HG03025 (cell line): ENCODE results near the gene NUBP1.
"Not testable (repeated sequence)": the region's sequence is repeated elsewhere in the genome, so short reads cannot be mapped to it uniquely, and the experiment has no call there.

Experiments
- ATAC-seq: cut with Tn5 transposase; IDR thresholded peaks from one replicate; pipeline ENCODE4 v1.9.1; 2021; ENCODE audit warnings: mild to moderate bottlenecking, moderate library complexity; ENCODE audit not compliant: unreplicated experiment, low FRiP score

NUBP1 gene

DNA sequence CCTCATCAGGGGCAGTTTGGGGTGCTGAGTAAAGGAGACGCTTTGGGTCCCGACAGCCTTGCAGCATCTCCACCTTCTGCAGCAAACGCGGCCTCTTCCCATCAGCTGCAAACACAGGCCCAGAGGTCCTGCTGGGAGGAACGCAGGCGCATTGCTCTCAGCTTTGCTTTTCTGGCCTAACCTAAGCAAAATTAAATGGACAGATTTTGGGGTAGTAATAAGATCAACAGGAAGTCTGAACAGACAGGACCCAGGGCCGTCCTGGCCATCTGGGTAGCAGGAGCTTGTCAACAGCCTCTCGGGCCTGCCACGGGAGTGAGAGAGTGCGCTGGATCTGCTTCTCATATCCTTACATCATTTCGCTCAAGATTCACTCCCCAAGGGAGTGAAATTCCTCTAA lies 7.2 kb downstream of the NUBP1 start:
- ATAC-seq, result no peak

DNA sequence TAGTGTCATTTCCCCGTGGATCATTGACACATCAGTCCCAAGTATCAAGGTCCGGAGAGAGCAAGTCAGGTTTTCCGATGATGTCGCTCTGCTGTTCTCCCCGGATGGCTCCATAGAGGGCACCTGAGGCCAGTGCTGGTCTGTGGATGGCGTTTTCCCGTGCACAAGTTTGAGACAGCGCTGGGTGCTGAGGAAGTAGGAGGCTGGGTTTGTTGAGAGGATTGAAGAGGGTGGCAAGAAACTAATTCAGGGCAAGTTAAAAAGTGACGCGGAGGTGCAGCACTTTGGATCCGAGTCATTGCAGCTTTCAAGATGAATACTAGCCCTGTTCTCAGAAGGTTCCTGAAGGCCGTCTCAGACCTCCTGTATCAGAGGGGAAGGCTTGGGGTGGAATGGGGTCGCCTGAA lies 7.7 kb downstream of the NUBP1 start:
- ATAC-seq, result no peak

DNA sequence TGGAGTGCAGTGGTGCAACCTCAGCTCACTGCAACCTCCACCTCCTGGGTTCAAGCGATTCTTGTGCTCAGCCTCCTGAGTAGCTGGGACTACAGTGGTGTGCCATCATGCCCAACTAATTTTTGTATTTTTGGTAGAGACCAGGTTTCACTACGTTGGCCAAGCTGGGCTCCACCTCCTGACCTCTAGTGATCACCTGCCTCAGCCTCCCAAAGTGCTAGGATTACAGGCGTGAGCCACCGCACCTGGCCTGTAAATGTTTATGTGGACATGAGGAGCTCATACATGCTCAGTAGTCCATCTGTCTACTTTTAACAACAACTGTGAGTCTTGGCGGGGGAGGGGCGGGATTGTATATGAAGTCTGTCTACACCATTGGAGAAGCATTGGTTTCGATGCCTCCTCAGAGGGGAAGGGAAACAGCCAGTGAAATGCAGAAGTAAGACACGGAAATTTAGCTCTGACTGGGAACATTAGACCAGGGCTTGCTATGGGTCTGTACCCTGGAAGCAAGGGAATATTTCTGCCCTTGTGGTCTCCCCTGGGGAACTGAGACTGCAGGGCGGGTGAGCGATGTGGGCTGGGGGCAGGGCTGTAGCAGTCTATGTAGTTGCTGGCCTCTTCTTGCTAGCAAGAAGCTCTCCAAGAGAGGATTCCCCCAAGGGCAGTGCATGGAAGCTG lies 9.3 kb downstream of the NUBP1 start:
- peak; percentile 47 for ATAC-seq

DNA sequence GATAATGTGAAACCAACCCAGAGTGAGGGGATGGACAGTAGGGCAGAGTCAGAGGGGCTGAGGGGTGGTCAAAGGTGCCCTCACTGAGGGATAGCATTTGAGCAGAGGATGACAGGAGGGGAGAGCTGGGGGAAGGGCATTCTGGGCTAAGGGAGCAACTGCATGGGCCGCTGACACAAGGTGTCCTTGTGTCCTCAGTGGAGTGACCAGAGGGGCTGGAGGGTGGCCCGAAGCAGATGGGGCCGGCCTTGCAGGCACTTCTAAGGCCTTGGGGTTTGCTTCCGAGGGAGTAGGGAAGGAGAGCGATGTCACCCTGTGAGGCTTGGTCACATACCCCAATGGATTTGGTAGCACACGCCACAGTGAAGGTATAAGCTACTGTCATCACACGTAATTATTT lies 10.0 kb downstream of the NUBP1 start:
- no peak for ATAC-seq

DNA sequence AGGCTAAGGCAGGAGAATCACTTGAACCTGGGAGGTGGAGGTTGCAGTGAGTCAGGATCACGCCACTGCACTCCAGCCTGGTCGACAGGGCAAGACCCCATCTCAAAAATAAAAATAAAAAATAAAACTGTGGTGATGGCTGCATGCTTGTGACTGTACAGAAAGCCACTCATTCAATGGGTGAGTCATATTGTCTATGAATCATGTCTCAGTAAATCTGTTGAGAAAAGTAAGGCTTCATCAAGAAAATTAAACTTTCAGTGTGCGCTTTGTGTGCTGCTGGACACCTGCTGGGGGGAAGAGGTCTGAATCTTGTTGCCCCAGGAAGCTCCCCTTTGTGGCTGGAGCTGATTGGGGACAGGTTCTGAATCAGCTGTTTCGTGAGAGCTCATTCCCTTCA lies 11.3 kb downstream of the NUBP1 start:
- ATAC-seq, result no peak

DNA sequence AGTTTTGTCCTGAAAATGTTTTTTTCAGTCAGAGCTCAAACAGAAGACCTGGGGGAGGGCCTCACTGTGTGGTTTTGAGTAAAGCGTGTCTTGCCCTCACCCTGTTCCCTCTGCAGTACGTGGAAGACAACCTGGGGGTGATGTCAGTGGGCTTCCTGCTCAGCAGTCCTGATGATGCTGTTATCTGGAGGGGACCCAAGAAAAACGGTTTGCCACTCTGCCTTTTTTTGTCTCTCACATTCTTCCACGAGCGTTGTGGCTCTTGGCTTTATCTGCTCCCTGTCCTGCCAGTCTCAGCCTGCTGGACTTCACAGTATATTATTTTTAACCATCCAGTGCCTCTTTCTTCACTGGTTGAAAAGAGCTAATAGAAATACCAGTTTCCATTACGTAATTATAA lies 12.9 kb downstream of the NUBP1 start:
- no peak for ATAC-seq

DNA sequence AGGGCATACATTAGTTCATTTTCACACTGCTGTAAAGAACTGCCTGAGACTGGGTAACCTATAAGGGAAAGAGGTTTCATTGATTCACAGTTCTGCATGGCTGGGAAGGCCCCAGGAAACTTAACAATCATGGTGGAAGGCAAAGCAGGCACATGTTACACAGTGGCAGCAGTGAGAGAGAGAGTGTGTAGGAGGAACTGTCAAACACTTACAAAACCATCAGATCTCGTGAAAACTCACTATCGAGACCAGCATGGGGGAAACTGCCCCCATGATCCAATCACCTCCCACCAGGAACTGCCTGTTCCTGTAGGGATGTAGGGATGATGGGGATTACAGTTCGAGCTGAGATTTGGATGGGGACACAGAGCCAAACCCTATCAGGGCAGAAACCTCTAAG lies 17.2 kb downstream of the NUBP1 start:
- no peak for ATAC-seq

DNA sequence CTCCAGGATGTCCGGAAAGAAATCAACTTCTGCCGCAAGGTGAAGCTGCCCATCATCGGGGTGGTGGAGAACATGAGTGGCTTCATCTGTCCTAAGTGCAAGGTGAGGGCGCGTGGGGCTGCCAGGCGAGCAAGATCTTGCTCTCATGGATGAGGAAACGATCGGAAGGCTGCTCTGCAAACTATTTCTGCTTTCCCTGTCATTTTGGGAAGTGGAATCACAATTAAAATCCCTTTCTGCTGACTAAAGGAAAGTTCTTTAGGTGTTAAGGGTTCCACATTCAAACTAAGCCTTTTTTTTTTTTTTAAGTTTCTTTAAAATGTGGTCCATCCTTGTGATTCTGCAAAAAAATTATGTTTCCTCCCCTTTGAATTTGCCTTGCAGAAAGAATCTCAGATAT lies 17.7 kb downstream of the NUBP1 start:
- no peak for ATAC-seq

DNA sequence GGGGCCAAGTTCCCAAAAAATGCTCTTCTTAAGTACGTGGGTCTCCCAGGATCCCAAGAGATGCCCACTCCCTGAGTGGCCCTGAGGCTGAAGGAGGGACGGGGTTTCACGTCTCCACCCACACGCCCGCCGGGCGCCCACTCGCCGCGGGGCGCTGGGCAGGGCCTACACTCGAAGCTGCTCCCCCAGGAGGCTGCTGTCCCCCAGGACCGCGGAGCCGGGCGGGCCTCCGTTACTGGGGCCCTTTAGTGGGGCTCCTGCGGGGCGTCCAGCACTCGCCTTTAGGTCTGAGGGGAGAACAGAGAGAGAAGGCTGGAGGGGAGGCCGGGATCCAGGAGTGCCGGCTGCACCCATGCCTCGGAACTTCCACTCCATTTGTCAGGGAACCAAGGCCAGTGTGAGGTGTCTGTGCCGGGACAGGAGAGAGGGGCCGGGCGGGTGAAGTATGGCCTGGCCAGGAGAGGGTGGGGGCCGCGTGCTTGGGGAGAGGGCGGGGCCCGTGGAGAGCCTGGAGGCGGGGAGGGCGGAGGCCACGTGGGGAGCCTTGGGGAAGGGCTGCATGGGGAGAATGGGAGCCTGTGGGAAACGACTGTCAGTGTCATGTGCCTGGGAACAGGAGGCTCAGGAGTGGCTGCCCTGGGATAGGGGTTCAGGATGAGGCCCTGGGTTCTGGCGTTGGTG lies 18.8 kb downstream of the NUBP1 start:
- ATAC-seq, result no peak

DNA sequence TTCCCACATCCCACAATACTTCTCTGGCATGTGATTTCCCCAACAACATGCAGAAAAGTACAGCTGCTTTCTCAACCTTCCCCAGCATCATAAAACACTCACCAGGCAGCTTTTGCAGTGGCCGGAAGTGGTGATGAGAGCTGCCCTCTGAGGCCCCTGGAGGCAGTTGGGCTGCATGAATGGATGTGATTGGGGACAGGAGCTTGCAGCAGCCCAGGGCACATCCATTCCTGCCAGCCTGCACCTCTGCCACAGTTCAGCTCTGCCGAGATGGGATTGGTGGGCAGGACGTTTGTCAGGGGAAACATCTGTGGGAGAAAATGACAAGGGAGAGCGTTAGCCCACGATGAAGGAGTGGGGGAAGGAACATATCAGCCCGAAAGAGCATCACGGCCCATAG lies 19.8 kb downstream of the NUBP1 start:
- no peak for ATAC-seq

DNA sequence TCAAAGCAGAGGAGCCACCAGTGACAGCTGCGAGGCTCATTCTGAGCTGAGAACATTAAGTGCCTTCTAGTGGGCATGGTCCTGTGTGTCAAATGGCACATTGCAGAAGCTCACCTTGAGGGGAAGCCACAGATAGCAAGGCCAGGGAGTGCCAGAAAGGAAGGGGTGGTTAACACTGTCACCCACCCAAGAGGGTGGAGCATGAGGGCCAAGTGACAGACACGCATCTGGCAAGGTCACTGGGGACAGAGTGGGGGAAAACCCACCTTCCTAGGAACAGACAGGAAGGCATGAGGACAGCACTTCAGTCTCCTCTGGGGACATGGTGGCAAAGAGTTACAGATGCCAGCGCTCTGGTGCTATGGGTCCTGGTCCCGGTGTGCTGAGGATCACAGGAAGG lies 22.1 kb downstream of the NUBP1 start:
- no peak for ATAC-seq

DNA sequence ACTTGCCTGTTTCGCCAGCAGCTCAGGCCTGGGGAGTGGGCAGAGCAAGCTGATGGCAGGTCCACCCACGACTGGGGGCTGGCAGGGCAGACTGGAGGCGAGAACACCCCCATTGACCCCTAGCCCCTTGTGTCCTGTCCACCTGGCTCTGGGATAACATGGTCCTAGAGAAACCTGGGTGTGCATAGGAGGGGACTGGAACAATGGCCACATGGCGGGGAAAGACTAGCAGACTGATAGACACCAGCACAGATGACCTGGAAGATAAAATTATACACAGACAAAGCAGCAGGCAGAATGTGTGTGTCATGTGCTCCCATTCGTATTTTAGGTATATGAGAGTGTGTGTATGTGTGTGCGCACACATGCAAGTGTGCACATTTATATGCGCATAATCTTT lies 23.5 kb downstream of the NUBP1 start:
- ATAC-seq, result no peak

DNA sequence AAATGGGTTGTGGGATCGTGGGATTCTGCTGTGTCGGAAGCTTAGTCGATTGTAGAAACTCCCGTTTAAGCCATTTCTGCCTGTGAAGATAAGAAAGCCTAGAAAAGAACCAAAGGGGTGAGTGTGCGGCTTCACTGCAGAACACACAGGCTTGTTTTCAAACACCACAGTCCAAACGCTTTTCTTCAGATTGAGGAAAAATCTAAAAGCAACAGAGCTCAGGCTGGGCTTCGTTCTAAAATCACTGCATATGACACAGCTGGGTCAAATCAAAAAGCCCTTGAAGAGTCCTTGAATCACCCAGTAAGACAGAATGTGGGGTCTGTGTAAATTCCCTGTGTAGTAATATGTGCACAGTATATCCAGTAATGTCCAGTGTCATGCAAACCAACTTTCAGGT lies 25.7 kb downstream of the NUBP1 start:
- ATAC-seq, result no peak

DNA sequence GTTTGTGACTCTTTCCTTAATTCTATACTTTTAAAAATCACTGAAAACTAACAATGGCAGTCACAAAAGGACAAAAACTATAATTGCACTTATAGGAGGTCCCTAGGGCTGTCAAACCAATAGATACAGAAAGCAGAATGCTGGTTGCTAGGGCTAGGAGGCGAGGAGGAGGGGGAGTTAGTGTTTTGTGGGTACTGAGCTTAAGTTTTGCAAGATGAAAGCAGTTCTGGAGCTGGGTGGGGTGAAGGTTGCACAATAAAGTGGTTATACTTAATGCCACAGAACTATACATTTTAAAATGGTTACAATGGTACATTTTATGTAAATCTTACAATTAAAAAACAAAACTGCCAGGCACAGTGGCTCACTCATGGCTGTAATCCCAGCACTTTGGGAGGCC lies 27.3 kb downstream of the NUBP1 start:
- ATAC-seq, result no peak

DNA sequence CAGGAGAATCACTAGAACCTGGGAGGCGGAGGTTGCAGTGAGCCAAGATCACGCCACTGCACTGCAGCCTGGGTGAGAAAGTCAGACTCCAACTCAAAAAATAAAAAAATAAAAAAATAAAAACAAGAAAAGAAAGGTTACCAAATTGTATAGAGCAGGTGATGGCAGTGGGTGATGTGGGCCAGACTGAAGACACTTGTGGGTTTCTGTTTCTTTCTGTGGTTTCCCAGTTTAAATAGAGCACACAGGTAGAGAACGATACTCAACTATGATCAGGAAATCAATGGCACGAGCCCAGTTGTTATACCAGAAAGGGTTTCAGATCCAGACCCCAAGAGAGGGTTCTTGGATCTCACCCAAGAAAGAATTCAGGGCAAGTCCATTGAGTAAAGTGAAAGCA lies 32.6 kb downstream of the NUBP1 start:
- ATAC-seq, result peak; percentile 86

DNA sequence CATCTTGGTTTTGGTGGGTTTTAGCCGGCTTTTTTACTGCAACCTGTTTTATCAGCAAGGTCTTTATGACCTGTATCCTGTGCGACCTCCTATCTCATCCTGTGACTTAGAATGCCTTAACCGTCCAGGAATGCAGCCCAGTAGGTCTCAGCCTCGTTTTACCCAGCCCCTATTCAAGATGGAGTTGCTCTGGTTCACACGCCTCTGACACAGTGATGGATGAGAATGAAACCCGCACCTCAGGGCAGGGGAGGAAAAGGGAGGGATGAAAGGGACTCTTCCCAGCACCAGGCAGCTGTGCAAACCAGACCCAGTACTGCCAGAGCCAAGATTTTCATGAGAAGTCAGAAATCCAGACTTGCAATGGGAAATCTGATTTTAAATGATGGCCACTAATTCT lies 33.3 kb downstream of the NUBP1 start:
- ATAC-seq, result not testable (repeated sequence)

DNA sequence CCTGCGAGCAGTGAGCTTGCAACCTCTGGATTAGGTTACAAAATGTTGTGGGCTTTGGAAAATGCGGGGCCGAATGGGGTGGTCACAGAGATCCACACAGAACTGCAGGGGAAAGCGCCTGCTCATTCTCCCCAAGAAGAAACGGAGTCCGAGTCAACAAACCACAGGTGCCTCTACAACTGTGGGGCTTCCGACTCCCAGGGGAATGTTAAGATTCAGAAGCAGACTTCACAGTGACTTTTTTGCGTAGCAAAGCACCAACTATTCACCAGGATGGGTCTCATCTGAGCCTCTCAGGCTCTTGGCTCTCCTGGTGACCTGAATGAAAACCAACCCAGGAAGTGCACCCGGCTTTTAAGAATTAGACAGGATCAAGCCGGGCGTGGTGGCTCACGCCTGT lies 33.7 kb downstream of the NUBP1 start:
- ATAC-seq, result no peak

DNA sequence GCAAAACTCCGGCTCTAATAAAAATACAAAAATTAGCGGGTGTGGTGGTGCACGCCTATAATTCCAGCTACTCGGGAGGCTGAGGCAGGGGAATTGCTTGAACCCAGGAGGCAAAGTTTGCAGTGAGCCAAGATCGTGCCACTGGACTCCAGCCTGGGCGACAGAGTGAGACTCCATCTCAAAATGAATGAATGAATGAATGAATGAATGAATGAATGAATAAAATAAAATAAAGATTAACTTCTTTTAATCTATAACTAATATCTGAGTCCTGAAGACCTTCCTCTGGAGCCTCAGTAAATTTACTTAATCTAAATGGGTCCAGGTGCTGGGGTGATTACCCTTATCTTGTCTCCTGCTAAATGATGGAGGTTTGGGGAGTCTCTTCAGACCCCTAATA lies 36.3 kb downstream of the NUBP1 start:
- not testable (repeated sequence) for ATAC-seq

DNA sequence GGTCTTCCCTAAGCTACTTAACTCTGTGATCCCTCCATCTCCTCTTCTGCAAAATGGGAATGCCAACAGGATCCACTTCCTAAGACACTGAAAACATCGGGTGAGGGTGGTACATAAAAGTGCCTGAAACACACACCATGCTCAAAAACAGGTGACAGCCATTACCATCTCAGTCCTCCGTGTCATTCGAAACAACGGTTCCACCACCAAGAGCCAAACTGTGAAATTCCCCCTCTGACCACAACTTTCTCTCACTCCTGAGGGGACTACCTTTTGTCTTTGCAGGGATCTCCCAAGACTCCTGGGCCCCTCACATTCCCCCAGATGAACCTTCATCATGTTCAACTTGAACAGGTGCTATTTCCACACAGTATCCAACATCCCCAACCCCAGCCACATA lies 37.0 kb downstream of the NUBP1 start:
- ATAC-seq, result no peak

DNA sequence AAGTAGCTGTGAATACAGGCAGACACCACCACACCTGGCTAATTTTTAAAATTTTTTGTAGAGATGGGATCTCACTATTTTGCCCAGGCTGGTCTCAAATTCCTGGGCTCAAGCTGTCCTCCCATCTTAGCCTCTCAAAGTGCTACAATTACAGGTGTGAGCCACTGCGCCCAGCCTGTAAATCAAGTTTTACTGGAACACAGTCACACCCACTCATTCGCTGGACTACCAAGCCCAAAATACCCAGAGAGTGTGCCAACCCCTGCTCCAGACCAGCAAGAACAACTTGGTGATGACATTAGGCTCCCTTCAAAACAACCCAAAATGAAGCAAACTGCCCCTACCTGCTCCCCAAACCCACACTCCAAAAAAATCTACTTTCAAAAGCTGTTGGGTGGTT lies 39.0 kb downstream of the NUBP1 start:
- no peak for ATAC-seq

DNA sequence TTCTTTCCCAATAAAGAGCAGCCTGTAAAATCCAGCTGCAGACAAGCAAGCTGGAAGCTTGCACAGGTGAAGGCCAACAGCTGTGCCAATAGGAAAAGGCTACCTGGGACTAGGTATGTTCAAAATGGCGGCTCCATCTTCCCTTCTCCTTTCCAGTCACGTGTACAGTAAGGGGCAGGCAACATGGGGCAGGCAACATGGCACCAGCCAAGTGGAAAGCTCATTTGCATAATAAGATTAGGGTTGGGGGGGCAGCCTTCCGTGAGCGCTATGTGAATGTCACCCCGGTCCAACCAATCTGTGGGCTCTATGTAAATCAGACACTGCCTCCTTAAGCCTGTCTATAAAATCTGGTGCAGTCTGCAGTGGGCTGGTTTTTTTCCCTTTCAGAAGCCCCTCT lies 43.7 kb downstream of the NUBP1 start:
- no peak for ATAC-seq

DNA sequence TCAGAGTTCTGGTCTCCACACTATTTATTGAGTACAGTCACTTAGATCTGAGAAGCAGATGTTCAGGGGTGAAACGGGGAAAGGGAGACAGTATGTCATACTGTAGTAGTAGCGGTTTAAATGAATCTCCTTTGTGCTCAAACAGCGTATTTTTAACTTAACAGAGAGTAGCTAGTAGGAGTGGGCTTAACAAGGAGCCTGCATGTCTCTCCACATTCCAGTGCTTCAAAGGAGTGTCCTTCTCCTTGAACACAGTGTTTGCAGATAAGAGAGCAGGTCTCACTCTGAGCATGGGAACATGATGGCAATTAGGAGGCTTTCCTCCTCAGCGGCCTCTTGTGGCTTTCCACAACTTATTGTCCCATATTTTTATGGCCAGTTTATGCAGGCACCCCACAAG lies 45.0 kb downstream of the NUBP1 start:
- not testable (repeated sequence) for ATAC-seq

DNA sequence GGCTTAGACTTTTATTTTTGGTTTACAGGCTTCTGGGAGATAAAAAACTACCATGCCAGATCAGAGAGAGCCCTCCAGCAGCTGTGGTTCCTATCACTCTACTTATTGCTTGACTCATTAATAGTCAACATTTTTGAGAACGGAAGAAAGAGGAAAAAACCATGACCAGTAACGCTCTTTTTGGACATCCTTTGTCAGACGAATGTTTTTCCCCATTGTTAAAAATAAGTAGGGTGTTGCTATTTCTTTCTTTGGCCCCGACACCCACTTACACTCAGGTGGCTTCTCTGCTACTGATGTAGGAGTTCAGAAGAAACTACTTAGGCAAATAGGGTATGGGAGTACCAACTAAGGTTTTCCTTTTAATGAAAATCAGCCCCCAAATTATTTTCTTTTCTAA lies 47.4 kb downstream of the NUBP1 start:
- no peak for ATAC-seq
